ENCODE measurements around the gene HSF5.
A peak's percentile ranks its signal among the peaks of the same experiment; 100 is the strongest.

HSF5 gene

DNA sequence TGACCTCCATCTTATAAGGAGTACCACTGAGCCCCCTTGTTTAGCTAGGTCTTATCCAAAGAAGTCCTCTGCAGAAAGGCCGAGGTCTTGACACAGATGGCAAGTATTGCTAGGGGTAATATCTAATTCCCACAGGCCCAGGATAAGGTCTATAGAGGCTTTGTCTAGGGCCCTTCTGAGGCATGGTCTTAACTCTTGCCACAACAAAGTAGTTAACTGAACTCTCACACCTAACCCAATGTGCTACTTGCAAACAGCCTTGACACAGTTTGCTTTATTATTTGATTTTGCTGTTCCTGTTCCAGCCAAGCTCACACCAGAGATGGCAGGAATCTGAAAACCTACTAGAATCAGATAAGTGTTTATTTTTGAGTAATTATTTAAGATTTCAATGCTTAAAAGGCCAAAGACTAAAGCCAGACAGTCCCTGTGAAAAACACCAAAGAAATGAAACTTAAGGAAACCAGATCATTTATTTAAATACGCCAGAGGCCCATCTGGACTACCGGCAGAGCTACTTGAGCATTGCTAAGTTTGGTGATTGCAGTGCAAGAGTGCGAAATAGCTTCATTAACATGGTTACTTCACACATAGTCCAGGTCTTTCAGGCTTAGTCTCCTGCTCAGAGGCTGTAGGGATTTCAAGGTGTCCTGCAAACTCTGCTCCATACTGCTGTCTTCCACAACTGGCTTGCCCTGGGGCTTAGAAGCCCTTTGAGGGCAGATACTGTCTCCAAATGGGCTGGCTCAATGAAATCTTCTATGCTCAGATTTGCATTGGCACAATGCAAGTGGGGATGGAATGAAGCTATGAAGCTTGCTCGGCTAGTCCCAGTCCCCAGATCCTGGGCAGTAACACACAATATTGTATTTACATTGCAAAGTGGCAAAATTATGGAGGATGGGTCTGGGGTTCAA lies 107.7 kb downstream of the HSF5 start:
- Mint-ChIP-seq H3K4me1 (peaks cover 60% of the 10 kb centered on the region), H3K27ac (peak overlapping the region; percentile 63)

DNA sequence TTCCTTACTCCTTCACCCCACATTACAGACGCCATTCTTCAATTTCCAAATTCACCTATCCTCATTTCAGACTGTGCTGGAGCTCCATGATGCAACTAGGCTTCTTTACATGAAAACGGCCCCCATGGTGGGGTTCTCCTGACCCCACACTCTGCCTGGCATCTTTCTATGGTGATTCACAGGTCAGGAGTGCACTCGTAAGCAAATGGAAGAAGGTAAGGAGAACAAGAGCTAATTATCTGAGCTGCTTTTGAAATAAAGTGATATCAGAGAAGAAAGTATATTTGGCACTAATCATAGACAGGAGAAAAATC lies 108.7 kb downstream of the HSF5 start:
- H3K36me3 Mint-ChIP-seq: no peaks in the 10 kb centered on the region

More for the DNA sequence above, 107.7 kb downstream of the HSF5 start:
- Mint-ChIP-seq H3K4me3 (no peak overlapping the region), H3K9me3 (no peaks in the 10 kb centered on the region), H3K36me3 (no peaks in the 10 kb centered on the region), H3K27me3 (no peaks in the 10 kb centered on the region)

DNA sequence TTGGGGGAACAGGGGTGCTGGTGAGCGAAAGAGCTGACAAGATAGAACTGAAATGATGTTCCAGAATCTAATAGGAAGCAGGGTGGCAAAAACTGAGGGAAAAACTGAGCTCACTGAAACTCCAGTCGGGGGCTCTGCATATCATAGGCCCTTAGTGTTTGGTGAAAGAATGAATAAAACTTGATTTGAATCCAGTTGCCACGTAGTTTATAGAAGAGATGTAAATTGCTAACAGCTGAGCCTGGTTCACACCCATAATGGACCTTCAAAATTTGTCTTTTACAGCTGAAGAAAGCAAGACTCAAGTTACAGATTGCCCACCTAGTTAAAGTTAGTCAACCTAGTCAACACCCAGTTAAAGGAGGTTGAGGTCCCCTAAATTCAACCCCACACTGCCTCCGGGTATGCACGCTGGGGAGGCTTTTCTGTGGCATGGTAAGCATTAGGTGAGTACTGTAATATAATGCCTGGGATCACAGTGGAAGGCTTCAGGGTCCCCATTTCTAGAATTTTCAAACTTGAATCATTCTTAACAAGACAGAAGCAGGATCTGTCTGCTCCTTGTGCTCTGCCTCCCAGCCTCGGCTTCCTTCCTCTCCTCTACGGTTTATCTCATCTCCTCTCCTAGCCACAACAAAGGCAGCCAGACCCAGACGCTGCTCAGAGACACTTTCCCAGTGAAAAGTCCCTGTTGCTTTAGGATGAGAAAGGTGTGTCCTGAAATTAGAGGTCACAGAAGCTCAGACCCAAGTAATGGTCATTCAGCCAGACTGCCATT lies 109.3 kb downstream of the HSF5 start:
- no peaks in the 10 kb centered on the region for H3K9me3 Mint-ChIP-seq
- H3K27me3 Mint-ChIP-seq: no peaks in the 10 kb centered on the region
- H3K4me3 Mint-ChIP-seq: peak overlapping the region; percentile 8
- no peaks in the 10 kb centered on the region for H3K36me3 Mint-ChIP-seq
- H3K27ac Mint-ChIP-seq: peak overlapping the region; percentile 37
- H3K4me1 Mint-ChIP-seq: peaks cover 56% of the 10 kb centered on the region

More for the DNA sequence above, 108.7 kb downstream of the HSF5 start:
- Mint-ChIP-seq H3K27me3 (no peaks in the 10 kb centered on the region), H3K4me3 (peak overlapping the region; percentile 8), H3K27ac (no peak overlapping the region), H3K9me3 (no peaks in the 10 kb centered on the region), H3K4me1 (peaks cover 56% of the 10 kb centered on the region)

DNA sequence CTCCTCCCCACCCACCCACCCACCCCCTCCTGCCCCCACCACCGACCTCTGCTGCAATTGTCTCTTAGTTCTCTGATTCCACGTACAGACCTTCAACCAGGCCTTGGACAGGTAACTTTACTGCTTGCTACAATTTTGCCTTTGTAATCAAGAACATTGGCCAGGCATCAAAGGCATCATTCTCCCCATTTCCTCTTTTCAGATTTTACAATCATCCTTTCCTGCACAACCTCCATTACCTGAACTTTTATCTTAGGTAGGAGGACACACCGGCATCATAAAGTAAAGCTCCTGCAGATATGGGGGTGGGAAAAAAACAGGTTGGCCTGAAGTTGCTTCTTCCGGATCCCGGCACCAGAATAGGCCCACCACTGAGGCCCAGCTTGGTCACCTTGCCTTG lies 110.5 kb downstream of the HSF5 start:
- no peaks in the 10 kb centered on the region for H3K36me3 Mint-ChIP-seq
- H3K27me3 Mint-ChIP-seq: no peaks in the 10 kb centered on the region
- H3K9me3 Mint-ChIP-seq: no peaks in the 10 kb centered on the region
- H3K27ac Mint-ChIP-seq: no peak overlapping the region
- no peak overlapping the region for H3K4me3 Mint-ChIP-seq
- H3K4me1 Mint-ChIP-seq: peaks cover 51% of the 10 kb centered on the region

DNA sequence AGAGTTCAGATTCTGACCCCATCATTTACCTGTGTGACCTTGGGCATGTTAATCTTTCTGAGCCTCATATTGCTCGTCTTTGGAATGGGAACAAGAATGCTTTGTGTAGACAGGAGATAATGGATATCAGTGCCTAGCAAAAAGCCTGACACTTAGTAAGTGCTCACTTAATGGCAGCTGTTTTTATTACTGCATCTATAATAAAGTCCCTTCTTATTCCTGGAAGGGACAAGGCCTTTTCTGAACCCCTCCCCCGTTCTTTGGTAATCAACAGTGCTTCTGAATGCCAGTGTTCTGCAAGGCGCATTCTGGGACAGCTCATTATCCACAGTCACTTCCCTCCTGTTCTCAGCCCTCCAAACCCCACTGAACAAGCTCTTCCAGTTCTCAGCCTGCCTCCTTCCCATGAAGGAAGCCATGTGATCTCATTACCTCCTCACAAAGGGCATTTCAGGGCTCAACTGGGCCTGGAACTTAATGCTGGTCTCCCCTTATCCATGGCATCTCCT lies 111.1 kb downstream of the HSF5 start:
- no peak overlapping the region for H3K4me3 Mint-ChIP-seq
- no peaks in the 10 kb centered on the region for H3K9me3 Mint-ChIP-seq
- H3K4me1 Mint-ChIP-seq: peaks cover 46% of the 10 kb centered on the region
- no peak overlapping the region for H3K27ac Mint-ChIP-seq
- no peaks in the 10 kb centered on the region for H3K36me3 Mint-ChIP-seq
- no peaks in the 10 kb centered on the region for H3K27me3 Mint-ChIP-seq

DNA sequence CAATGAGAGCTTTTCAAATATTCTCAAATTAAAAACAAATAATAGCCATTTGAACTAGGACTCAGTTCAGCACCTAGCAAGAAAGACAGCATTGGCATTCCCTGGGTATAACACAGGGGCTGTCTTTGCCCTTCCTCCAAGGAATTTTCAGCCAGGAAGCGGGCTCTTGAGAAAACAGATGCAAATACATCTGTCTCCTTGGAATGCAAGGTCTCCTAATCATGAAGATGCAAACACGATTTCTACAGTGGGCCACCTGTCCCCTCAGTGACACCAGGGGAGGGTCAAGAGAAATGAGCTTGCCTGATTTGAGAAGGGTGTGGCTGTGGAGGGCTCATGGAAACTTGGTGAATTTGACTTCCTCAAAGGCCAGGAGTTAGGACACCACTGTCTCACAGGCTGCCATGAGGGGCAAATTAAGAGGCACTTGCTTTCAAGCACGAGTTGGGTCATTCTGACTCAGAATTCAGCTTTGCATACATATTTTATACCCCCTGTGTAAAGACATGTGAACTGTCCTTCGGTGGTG lies 111.7 kb downstream of the HSF5 start:
- Mint-ChIP-seq H3K9me3 (no peaks in the 10 kb centered on the region), H3K4me1 (peaks cover 41% of the 10 kb centered on the region), H3K4me3 (no peak overlapping the region), H3K27ac (no peak overlapping the region), H3K27me3 (no peaks in the 10 kb centered on the region), H3K36me3 (no peaks in the 10 kb centered on the region)

DNA sequence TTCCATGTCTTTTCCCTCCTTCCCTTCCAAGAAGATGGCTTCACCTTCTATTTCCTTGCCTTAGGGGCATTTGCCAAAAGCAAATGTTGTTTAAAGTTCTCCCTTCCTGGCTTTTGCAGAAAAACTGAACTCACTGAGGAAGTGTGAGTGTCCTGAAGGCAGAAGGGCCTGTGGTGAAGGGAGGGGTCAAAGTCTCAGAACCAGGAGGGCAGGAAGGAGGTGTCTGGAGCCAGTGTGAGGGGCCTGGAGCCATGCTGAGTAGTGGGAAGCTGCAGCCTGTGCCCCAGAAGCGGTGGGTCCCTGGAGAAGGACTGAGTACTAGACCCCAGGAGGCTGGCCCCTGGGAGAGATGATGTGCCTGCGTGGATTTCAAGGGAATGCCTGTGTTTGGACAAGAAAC lies 112.4 kb downstream of the HSF5 start:
- Mint-ChIP-seq H3K36me3 (no peaks in the 10 kb centered on the region), H3K4me3 (no peak overlapping the region), H3K9me3 (no peaks in the 10 kb centered on the region), H3K27me3 (no peaks in the 10 kb centered on the region), H3K4me1 (peaks cover 34% of the 10 kb centered on the region), H3K27ac (no peak overlapping the region)

DNA sequence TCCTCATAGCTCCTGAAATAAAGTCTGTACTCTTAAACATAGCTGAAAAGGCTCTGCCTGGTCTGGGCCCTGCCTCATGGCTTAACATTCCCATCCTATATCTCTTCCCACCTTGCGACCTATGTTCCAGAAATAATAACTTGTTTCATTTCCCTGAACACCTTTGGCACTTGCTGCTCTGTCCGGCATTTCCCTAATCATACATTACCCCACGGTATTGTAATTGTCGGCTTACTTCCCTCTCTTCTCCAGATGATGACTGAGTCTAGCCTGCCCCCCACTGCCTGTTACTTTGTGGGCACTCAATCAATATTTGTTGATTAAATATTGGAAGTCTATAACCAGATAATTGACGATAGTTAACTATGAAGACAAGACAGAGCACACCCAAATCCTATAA lies 113.0 kb downstream of the HSF5 start:
- Mint-ChIP-seq H3K36me3 (no peaks in the 10 kb centered on the region), H3K9me3 (no peaks in the 10 kb centered on the region), H3K4me1 (peaks cover 29% of the 10 kb centered on the region), H3K27ac (no peak overlapping the region), H3K27me3 (no peaks in the 10 kb centered on the region), H3K4me3 (no peak overlapping the region)

DNA sequence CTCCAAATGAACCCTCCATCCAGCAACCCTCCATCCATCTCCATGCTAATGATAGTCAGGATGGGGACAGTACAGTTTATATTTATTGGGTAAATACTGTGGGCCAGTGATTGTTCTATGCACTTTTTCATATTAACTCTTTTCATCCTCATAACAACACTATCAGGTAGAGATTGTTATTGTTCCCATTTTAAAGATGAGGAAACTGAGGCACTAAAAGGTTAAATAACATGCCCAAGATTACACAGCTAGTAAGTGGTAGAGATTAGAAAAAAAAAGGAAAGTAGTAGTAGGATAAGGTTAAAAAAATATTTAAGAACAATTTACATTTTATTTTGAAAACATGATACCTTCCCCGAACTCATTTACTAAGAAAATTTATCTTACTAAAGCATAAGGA lies 114.3 kb downstream of the HSF5 start:
- Mint-ChIP-seq H3K4me1 (peaks cover 22% of the 10 kb centered on the region), H3K27me3 (no peaks in the 10 kb centered on the region), H3K36me3 (peaks cover 3% of the 10 kb centered on the region), H3K9me3 (no peaks in the 10 kb centered on the region), H3K27ac (no peak overlapping the region), H3K4me3 (no peak overlapping the region)

DNA sequence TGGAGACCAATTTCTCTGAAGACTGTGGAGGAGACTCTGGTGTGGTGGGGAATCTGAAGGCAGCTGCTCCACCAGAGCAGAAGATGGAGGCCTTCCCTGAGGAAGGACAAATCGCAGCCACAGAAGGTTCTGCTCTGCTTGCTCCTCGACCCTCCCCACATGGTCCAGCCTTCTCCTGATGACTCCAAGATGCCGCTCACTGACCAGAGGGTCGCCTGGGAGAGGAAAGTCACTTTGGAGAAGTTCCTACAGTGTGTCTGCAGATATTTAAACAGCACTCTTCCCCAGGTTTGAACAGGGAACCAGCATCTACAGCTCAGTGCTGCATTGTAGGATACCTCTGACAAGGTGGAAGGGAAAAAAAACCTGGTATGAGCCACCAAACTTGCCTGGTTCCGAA lies 115.2 kb downstream of the HSF5 start:
- H3K27me3 Mint-ChIP-seq: no peaks in the 10 kb centered on the region
- H3K27ac Mint-ChIP-seq: no peak overlapping the region
- H3K4me1 Mint-ChIP-seq: peaks cover 15% of the 10 kb centered on the region
- no peaks in the 10 kb centered on the region for H3K9me3 Mint-ChIP-seq
- no peak overlapping the region for H3K4me3 Mint-ChIP-seq
- H3K36me3 Mint-ChIP-seq: peaks cover 3% of the 10 kb centered on the region

DNA sequence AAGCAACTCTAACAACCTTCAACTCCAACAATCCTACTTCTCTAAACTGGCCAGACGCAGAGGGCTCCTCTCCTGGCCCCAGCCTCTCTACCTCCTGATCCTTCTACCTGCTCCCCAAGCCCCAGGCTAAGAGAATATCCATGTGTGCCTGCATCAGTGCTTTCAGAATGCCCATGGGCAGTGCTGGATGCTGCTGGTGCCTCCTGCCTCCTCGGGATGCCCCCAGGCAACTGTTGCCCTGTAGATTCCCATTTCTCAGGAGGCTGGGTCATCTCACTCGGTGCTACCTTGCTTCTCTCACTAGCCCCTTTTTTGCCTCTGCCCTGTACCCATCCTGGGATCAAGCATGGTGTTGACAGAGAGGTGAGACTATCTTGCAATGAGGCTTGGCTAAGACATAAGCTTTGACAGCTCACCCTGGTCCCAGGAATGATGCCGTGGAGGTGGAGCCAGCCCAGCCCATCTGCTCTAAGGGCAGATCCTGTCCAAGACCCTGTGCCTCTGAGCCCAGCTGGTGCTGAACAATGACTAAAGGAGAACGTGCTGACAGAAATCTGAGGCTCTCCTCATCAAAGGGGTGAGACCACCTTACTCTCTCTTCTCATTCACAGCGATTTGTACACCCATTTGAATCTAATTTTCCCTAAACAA lies 116.8 kb downstream of the HSF5 start:
- Mint-ChIP-seq H3K36me3 (peaks cover 3% of the 10 kb centered on the region), H3K27me3 (no peaks in the 10 kb centered on the region), H3K4me1 (peaks cover 7% of the 10 kb centered on the region), H3K27ac (no peak overlapping the region), H3K9me3 (no peaks in the 10 kb centered on the region), H3K4me3 (no peak overlapping the region)

DNA sequence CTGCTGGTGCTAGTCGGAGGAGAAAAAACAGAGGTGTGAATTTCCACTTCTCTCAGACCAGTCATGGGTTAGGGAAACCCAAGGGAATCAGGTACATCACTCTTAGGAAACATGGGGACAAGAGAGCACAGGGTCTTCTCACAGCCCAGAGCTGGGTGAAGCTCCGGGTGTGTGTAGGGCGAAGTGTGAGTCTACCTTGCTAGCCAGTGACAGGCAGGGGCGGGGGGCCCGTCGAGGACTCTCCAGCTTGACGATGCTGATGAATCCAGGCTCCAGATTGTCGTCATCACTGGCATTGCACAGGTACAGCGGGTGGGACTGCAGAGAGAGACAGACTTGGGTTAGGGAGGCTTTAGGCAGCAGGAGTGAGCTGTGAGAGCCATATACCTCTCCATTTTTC lies 117.5 kb downstream of the HSF5 start:
- H3K27ac Mint-ChIP-seq: no peak overlapping the region
- no peak overlapping the region for H3K4me3 Mint-ChIP-seq
- H3K9me3 Mint-ChIP-seq: no peaks in the 10 kb centered on the region
- H3K36me3 Mint-ChIP-seq: peaks cover 3% of the 10 kb centered on the region
- H3K27me3 Mint-ChIP-seq: no peaks in the 10 kb centered on the region
- H3K4me1 Mint-ChIP-seq: peaks cover 14% of the 10 kb centered on the region

DNA sequence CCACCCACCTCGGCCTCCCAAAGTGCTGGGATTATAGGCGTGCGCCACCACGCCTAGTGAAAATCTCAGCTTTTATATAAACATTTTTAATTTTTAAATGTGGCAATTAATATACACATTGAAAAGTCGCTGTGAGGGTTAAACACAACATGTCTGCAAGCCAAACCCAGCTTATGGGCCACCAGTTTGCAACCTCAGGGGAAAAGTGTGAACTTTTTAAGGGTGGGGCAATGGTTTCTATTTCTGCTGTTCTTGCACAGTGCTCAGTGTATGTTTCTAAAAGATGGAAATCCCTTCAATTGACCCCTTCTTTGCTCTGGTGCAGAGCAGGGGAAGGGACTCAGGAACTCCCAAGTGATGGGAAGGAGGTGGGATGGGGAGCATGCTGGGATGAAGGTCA lies 117.9 kb downstream of the HSF5 start:
- H3K4me3 Mint-ChIP-seq: no peak overlapping the region
- H3K27ac Mint-ChIP-seq: no peak overlapping the region
- peaks cover 3% of the 10 kb centered on the region for H3K36me3 Mint-ChIP-seq
- peaks cover 17% of the 10 kb centered on the region for H3K4me1 Mint-ChIP-seq
- H3K27me3 Mint-ChIP-seq: no peaks in the 10 kb centered on the region
- H3K9me3 Mint-ChIP-seq: no peaks in the 10 kb centered on the region
